ENCODE measurements around the gene WSCD1.

Gene WSCD1

DNA sequence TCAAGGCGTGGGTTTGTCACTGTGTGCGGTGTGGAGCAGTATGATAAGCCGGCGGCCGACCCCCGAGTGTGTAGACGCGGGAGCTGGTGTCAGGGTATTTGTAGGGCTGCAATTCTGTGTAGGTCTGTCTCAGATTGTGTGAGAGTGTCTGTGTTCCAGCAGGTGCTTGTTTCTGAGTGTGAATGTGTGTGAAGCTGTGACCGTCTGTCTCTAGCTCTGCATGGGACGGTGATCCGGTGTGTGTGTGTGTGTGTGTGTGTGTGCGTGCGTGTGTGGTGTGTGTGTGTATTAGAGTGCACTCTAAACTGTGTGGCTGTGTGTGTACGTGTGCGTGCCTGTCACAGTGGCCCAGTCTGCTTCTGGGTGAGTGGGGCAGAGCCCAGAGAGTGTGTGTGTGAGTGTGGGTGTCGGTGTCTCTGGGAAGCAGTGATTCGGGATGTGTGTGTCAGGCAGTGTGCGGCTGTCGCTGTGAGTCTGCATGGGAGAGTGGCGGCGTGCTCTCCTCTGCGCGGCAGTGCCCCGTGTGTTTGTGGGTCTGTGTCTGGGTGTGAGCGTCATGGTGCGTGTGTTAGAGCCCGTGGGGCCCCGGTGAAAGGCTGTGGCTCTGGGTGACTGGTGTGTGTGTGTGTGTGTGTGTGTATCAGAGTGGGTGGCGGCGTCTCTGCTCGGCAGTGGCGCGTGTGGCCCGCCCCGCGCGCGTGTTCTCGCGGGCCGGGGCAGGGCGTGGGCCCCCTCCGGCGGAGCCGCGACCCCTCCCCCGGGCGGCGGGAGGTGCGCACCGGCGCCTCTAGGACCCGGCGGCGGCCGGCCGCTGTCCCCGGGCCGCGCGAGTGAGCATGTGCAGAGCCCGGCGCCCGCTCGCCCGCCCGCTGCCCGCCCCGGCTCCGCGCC is at the start of gene WSCD1:
TSS of gene WSCD1 (plus strand) at position 841 of the 891 bp plus-strand sequence. CDS start 10,280 bp downstream, outside the sequence.
- DNase-seq (ENCODE audit: low spot score): peak; percentile 40

DNA sequence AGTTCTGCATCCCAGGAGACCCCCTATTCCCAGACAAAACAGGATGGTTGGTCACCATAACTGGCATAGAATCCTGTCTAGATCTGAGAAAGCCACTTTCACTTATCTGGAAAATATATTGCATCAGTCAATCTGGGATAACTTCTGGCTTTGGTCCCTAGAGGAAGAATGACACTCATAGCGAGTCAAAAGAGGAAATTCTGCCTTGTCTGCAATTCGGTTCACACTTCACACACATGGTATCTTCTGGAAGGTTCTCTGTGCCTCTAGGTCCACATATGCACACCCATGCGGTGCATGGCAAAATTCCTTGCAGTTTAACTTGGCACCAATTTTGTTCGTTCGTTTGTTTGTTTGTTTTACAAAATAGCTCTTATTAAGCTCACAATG is 49.2 kb upstream of the WSCD1 start:
- no peak for DNase-seq (ENCODE audit: low spot score)

DNA sequence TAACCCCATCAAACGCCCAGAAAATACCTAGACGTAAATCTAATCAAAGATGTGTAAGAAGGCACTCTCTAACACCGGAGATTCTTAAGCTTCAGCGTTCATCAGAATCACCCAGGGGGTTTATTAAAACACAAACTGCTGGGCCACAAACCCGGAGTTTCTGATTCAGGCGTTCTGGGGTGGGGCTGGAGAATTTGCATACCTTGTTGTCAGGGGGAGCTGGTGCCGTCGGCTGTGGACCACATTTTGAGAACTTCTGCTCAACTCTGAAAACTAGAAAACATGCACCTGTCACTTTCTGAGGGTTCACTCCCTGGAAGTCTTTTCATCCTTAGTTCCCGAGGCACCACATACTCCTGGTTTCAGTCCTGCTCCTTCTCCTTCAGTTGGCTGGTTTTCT is 48.6 kb upstream of the WSCD1 start:
- no peak for DNase-seq (ENCODE audit: low spot score)

DNA sequence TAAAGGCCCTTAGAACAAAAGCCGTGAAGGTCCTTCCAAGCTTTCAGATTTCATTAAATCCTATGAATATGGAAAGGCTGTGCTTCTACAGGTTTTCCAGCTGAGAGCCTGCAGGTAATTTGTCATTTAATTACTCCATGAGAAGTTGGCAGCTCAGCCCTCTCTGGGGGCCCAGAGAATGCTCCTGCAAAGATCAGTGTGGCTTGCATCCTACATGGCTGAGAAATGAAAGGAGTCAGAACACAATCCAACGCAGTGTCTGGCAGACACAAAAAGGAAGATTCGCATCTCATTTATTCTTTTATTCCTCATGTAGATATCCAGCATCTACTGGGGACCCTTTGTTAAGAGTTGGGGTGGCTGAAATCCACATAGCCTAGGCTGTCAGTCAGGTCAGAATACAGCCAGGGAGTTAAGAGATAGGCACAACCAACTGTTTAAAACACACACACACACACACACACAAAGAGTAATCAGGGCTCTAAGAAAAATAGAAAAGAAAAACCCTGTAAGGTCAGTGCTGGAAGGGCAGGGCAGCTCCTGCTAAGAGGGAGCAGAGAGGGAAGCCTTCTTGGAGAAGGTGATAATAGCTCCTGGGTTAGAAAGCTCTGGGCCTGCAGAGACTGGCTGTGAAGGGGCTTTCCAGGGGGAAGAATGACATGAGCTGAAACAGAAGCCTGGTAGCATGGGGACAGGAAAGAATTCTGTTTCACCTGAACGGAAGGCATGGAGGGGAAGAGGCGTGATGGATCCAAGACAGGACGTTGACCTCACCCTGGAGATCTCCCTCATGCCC is 46.9 kb upstream of the WSCD1 start:
- no peak for DNase-seq (ENCODE audit: low spot score)

DNA sequence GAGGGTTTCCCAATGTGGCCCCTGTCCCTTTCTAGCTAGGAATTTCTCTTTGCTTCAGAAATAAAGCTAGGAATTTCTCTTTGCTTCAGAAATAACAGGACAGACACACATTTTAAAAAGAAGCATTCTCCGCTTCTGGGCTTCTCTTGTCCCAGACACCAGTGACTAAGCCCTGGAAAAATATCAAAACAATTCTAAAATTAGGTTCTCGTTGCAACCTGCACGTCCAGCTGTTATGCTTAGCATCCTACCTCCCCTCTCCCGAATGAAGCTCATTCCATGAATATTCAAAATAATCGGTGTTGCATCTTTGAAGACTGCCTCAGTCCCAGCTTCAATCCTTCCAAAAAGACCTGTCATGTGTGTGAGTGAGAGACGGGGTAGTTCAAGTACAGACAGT is 45.6 kb upstream of the WSCD1 start:
- DNase-seq (ENCODE audit: low spot score): no peak

DNA sequence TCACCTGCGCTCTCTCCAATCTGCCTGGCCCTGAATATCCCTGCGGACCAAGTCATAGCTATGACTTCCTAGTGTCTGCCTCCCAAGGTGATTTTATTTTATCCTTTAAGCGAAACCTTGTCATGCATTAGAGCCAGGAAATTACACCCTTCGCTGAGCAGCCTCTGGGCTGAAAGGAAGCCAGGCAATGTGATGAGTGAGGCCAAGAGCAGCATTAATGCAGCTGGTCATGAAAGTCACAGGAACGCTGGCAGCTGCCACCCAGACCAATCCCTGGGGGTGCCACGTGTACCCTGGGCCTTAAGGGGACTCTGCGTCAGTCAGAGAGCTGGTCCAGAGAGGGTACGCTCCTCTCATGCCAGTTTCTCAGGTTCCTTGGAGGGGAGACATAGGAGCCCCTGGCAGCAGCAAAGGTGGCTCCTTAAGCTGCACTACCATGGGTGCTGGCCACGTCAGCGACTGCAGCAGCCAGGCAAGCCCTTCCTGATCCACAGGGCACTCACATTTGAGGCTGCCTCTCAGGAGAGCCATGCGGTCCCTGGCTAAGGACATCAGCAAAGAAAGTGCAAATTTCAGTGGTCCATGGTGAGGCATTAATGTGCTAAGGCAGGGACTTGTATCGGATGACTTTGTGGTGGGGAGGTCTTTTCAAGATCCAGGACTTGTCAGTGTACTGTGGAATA is 42.7 kb upstream of the WSCD1 start:
- no peak for DNase-seq (ENCODE audit: low spot score)

DNA sequence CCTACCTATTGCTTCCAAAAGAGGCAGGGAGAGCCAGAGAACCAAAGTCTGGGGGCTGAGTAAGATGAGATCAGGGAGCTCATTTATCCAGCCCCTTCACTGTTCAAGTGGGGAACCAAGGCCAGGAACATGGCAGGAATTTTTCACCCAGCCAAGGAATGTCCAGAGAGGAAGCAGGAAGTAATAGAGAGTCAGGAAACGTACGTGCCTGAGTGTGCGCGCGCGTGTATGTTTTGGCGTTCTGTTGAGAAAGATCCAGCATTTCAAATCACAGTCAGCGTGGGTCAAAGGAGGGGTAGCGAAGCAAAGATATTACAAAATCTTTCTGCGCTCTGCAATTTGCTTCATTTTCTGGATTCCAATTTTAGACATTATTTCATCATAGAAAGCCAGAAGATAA is 41.9 kb upstream of the WSCD1 start:
- DNase-seq (ENCODE audit: low spot score): no peak

DNA sequence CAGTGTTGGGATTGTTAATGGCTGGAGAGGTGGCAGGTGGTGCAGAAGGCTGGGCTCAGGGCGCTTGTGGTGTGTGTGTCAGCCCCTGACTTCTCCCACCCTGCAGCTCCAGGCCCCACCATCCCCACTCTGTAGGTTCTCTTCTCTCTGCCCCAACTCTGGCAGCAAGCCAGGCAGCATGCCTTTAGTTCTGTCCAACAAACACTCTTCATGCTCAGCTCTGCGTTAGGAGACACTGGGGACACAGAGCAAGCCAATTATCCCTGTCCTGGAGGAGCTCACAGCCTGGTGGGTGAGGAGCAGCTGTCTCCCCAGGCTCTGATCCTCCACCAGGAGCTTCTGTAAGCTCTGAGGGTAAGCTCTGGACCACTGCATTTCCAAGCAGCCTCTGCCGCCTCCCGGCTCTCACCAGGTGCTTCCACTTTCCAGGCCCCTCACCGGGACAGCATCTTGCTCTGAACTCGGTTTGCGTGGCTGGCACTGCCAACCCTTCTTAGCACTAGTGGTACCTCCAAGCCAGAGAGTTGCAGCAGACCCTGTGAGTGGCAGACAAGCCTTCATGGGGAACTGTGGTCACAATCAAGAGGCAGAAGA is 34.3 kb upstream of the WSCD1 start:
- DNase-seq (ENCODE audit: low spot score): no peak

DNA sequence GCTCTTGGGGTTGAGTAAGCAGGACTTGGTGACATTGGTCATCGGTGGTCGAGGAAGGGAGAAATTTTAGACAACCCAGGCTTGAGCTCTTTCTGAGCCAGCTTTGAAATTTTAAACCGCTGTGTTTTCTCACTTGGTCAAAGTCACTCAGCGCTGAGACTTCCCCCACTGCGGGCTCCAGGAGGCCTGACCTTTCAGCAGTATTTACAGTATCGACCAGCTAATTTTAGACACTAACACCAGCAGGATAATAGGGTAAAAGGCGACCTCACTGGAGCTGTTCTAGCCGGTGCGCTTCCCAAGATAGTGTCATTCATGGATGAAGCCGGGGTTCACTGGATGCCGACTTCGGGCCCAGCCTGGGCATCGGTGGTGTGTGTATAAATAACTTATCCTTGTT is 29.7 kb upstream of the WSCD1 start:
- no peak for DNase-seq (ENCODE audit: low spot score)

DNA sequence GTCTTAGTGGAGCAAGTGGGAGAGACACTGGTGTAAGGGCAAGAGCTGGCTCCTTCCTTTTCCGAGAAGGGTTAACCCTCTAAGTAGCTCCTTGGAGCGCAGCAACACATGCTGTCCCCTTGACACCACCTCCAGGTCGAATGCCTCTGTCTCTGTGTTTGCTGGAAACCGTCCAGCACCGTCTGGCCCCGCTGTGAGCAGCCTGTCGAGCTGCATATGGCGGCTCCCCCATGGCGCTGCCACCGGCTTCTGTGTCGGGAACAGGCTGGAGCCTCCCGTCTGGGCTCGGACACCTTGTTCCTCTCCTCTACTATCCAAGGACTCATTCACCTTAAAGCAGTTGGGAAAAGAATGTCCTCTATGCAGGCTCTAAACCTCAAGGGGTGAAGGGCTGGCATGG is 28.9 kb upstream of the WSCD1 start:
- DNase-seq (ENCODE audit: low spot score): no peak

DNA sequence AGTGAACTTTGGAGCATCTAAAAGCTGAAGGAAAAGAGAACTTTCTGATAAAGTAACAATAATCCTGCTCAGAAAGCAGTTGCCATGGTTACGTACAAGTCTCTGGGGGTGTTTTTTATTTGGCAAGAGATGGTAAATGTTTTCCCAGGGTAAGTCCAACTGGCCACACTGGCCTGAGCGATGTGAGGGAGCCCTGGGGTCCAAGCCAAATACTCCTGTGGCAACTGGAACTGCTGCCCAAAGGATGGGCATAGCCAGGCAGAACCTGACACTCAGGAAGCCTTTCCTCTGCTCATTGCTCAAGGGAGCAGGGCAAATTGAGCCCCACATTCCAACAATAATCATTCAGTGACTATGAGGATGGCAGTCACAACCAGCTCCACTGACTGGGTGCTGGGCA is 26.8 kb upstream of the WSCD1 start:
- no peak for DNase-seq (ENCODE audit: low spot score)

DNA sequence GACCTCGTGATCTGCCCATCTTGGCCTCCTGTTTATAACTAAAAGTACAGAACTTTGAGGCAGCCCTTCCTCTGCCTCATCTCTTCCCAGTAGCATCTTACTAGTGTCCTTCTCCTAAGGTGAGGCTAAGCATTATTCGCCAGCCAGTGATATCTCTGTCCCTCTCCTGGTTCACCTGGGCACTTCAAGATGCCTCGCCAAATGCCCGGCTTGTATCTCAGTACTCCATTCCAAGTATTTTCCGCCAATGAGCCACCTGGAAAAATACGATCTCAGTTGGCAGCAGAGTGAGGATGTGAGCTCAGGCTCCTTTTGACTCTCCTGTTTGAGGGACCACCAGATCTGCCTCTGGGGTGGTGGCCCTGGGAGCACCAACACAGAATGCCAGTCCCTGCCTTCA is 25.9 kb upstream of the WSCD1 start:
- DNase-seq (ENCODE audit: low spot score): no peak

DNA sequence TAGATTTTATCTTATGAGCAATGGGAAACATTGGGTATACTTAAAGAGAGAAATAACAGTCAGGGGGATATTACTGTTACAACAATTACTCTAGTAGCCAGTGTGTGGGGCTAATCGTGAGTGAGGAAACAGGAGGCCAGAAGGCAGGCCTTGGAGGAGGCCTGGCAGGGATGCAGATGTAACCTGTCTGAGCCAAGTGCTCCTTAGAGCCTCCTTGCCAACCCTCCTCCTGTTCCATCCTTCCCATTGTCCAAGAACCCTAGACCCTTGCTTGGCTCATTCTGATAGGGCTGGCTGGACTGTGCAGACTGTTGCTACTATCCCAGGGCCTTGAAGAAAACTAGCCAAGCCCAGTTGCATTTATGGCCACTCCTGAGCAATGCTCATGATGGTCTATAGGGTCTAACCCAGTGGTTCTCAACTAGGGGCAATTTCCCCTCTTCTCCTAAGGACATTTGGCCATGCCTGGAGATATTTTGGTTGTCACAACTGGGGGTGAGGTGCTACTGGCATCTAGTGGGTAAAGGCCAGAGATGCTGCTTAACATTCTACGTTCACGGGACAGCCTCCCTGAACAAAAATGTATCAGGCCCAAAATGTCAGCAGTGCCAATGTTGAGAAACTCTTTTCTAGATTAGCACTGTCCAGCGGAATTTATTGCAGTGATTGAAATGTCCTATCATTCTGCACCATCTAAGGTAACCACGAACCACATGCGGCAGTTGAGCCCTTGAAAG is 24.4 kb upstream of the WSCD1 start:
- no peak for DNase-seq (ENCODE audit: low spot score)

DNA sequence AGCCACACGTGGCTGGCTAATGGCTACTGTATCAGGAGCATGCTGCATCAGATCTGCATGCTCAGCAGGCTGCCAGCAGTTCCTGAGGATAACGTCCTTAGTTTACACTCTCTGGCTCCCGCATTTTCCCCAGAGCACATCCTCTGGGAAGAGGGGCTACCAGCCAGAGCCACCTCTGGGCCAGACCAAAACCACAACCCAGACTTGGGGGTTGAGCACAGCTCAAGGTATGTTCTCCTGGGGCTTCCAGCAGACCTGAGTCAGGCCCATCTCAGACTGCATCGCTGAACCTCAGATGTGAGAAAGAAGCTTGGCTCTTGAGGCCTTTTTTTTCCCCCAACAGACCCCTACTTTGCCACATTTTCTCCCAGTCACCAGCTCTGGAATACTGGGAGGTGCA is 23.7 kb upstream of the WSCD1 start:
- DNase-seq (ENCODE audit: low spot score): no peak

DNA sequence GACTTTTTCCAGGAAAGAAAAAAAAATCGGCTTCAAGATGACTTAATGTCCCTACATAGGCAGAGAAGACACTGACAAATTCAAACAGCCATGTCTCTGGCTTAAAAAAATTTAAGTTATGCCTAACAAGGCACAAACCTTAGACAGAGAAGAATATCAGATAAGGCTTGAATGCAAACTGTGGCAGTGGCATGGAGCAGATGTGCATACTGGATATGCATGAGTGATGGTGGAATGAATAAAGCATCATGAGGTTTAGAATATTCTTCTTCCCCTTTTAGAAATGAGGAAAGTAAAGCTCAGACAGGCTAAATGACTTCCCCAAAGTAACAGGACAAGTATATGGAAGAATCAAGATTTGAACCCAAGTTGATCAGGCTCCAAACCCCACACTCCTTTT is 23.2 kb upstream of the WSCD1 start:
- no peak for DNase-seq (ENCODE audit: low spot score)

DNA sequence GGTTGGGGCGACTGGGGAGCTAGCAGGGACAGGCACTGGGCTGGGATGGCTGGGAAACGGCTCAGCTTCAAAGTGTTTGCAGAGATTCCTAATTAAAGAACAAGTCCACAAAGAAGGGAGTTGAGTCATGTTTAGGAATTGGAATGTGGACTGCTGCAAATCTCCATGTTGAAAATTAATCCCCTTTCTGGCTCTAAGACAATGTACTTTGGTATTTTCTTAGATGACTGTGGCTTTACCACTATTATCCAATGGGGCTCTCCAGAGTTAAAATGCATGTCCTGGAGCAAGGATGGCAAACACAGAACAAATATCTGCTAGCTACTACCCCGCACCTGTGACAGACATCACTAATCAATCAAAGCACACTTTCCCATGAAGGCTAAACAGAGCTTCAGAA is 22.2 kb upstream of the WSCD1 start:
- DNase-seq (ENCODE audit: low spot score): no peak

DNA sequence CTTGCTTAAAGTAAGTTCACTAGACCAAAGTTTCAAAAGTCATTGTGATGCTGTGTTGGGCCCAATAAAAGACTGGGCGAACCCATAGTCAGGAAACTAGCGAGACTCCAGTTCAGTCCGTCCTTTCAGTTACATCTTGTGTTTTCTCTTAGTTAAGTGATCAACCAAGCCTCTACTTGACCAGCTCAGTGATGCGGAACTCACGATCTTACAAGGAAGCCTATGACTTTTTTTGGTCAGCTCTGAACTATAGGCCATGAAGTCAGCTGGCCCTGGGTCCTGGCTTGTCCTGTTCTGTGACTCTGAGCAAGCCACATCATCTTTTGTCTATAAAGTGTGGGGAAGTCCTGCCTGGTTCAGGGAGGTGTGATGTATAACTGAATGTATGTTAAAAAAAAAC is 21.7 kb upstream of the WSCD1 start:
- DNase-seq (ENCODE audit: low spot score): no peak

DNA sequence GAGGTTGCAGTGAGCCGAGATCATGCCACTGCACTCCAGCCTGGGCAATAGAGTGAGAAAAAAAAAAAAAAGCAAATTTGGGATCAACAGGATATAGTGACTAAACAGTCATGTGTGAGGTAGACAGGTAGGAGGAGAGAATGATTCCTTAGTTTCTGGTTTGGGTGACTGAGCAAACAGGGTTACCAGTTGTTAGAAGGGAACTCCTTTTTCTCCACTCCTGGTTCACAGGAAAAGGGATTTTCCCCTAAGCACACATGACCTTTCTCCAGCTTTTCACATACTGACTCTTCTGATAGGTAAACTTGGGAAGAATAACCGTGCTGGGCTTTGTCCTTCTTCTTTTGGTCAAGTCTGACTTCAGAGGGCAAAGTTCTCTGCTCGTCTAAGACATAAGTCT is 17.3 kb upstream of the WSCD1 start:
- DNase-seq (ENCODE audit: low spot score): no peak

DNA sequence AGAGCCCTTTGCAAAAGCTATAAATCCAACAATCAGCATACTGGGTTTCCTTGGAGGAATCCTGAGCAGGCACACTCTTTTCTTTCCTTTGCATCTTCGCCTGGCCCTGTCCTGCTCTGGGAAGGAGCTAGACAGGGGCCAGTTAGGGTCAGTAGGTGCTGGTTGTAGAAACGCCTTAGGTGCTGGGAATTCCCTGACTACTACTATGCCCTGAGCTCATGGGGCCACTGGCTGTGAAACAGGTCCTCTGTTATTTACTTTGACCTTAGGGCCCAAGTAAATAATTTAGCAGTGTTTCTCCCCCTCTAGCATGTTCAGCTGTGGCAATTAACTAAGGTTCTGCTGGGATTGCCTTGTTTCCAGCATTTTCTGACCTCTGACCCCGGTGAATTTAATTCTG is 15.8 kb upstream of the WSCD1 start:
- no peak for DNase-seq (ENCODE audit: low spot score)

DNA sequence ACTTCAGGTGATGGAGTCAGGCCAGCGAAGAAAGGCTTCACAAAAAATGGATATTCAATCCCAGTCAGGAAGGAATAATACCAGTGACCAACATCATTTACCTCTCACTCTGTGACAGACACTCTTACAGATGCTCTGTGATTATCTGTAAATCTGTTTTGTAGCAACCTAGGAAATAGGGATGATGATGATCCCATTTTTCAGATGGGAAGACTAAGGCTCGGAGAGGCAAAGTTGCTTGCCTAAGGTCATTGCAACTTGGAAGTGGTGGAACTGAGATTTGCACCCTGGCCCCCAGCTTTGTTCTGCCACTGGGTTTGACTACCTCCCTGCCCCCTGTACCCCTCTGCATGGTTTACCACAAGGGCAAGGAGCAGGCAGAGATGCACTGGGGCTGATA is 14.1 kb upstream of the WSCD1 start:
- DNase-seq (ENCODE audit: low spot score): no peak

DNA sequence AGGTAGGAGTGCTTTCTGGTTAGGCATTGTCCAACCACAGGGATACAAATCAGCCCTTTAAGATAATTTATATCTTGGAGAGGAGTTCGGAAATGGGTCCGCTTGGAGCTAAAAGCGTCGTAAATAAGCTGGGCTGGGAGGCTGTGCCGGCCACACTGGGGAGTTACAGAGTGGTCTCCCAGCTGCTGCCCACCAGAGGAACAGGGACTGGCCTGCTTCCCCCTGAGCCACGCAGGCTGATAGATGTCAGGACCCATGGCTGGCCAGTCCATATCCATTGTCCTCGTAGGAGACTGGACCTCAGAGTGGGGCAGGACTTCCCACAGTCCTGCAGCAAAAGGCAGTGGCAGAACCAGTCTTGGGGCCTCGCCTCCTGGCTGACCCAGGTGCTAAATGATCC is 12.6 kb upstream of the WSCD1 start:
- DNase-seq (ENCODE audit: low spot score): no peak

DNA sequence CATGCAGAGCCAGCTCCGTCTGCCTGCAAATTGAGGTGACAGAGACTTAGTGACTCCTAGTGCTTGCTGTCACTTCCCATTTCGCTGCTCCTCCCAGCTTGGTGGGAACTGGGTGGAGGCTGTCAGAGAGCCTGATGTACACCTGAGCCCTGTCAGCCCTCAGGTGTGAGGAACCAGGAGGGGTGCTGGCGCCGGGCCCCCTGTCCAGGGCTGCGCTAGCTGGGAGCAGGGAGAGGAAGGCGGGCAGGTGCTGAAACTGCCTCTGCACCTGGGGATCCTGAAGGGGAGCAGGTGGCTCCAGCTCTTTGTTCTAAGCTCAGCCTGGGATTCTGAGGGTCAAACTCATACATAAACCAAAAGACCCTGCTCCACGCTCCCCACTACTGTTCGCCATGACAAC is 10.8 kb upstream of the WSCD1 start:
- no peak for DNase-seq (ENCODE audit: low spot score)

Data from LoVo (cell line).